ENCODE results near the gene CAMK4.

DNA sequence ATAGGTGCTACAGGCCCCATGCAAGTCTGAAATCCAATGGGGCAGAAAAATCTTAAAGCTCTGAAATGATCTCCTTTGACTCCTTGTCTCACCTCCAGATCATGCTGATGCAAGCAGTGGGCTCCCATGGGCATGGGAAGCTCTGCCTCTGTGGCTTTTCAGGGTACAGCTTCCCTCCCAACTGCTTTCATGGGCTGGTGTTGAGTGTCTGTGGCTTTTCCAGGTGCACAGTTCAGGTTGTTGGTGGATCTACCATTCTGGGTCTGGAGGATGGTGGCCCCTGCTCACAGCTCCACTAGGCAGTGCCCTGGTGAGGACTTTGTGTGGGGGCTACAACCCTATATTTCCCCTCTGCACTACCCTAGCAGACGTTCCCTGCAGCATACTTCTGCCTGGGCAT lies 184.6 kb downstream of the CAMK4 start:
- TF ChIP-seq, protein P1, sequence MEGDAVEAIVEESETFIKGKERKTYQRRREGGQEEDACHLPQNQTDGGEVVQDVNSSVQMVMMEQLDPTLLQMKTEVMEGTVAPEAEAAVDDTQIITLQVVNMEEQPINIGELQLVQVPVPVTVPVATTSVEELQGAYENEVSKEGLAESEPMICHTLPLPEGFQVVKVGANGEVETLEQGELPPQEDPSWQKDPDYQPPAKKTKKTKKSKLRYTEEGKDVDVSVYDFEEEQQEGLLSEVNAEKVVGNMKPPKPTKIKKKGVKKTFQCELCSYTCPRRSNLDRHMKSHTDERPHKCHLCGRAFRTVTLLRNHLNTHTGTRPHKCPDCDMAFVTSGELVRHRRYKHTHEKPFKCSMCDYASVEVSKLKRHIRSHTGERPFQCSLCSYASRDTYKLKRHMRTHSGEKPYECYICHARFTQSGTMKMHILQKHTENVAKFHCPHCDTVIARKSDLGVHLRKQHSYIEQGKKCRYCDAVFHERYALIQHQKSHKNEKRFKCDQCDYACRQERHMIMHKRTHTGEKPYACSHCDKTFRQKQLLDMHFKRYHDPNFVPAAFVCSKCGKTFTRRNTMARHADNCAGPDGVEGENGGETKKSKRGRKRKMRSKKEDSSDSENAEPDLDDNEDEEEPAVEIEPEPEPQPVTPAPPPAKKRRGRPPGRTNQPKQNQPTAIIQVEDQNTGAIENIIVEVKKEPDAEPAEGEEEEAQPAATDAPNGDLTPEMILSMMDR (IDR thresholded peaks at IDR 0.05), result no peak
- TF ChIP-seq EP300 (IDR thresholded peaks at IDR 0.05), result no peak
